ENCODE data around the gene CD6. TPM values are rescaled to one million over a fixed set of nuclear protein-coding genes. Genes with fewer than 3 reads are reported as not detected.

Gene CD6
- total and polyA plus RNA-seq, 7 donors, result under 0.01 to 14.1 (median 0.98) TPM; not detected in 1

GRCh38 chr11:61045271-61045670 lies 73.8 kb downstream of the CD6 start:
- no peak for DNase-seq
- no peak overlapping the region for H3K4me3 ChIP-seq
- peaks cover 0 to 14% (median 8%) of the 10 kb centered on the region in 4 donors for H3K4me1 ChIP-seq
- H3K9me3 ChIP-seq, result no peaks in the 10 kb centered on the region
- WGBS, 2 donors, result 85 to 86% methylated on average over 7 of the region's 7 CpGs
- intact Hi-C loops (cut with DNase I), result no loop called here
- H3K27ac ChIP-seq, result no peak overlapping the region
- no peak for TF ChIP-seq EP300 (IDR thresholded peaks at IDR 0.05)
- TF ChIP-seq POLR2A (IDR thresholded peaks at IDR 0.05), result no peak
- no peak for TF ChIP-seq POLR2AphosphoS5 (IDR thresholded peaks at IDR 0.05)
- TF ChIP-seq CTCF (IDR thresholded peaks at IDR 0.05), result no peak
- H3K27me3 ChIP-seq, result no peaks in the 10 kb centered on the region
- H3K36me3 ChIP-seq, result no peaks in the 10 kb centered on the region

- H3K9me3 ChIP-seq, result no peaks in the 10 kb centered on the region
- no peak for TF ChIP-seq POLR2A (IDR thresholded peaks at IDR 0.05)
- TF ChIP-seq CTCF (IDR thresholded peaks at IDR 0.05), result no peak
- TF ChIP-seq POLR2AphosphoS5 (IDR thresholded peaks at IDR 0.05), result no peak
- no peak for TF ChIP-seq EP300 (IDR thresholded peaks at IDR 0.05)
- H3K4me3 ChIP-seq, result no peak overlapping the region
- intact Hi-C loops (cut with DNase I), result no loop called here
- no peak overlapping the region for H3K27ac ChIP-seq
- WGBS, 2 donors, result 69 to 76% methylated on average over 2 of the region's 2 CpGs
- H3K4me1 ChIP-seq, result peaks cover 0 to 9% (median 5%) of the 10 kb centered on the region in 4 donors
- no peaks in the 10 kb centered on the region for H3K27me3 ChIP-seq
- no peaks in the 10 kb centered on the region for H3K36me3 ChIP-seq
- no peak for DNase-seq
Observed at GRCh38 chr11:61046833-61047232, 75.4 kb downstream of the CD6 start.

GRCh38 chr11:61048368-61049062 lies 77.0 kb downstream of the CD6 start:
- no peaks in the 10 kb centered on the region for H3K27me3 ChIP-seq
- WGBS, 2 donors, result 75% methylated on average over 12 of the region's 12 CpGs
- H3K27ac ChIP-seq, result no peak overlapping the region
- H3K4me1 ChIP-seq, result no peaks in the 10 kb centered on the region
- no peaks in the 10 kb centered on the region for H3K36me3 ChIP-seq
- no peak for TF ChIP-seq CTCF (IDR thresholded peaks at IDR 0.05)
- no peak for TF ChIP-seq POLR2A (IDR thresholded peaks at IDR 0.05)
- TF ChIP-seq EP300 (IDR thresholded peaks at IDR 0.05), result no peak
- no peak for TF ChIP-seq POLR2AphosphoS5 (IDR thresholded peaks at IDR 0.05)
- intact Hi-C loops (cut with DNase I), result no loop called here
- no peak overlapping the region for H3K4me3 ChIP-seq
- DNase-seq, result no peak
- H3K9me3 ChIP-seq, result no peaks in the 10 kb centered on the region

- intact Hi-C loops (cut with DNase I), result no loop called here
- no peak for TF ChIP-seq POLR2A (IDR thresholded peaks at IDR 0.05)
- no peak for TF ChIP-seq CTCF (IDR thresholded peaks at IDR 0.05)
- TF ChIP-seq POLR2AphosphoS5 (IDR thresholded peaks at IDR 0.05), result no peak
- TF ChIP-seq EP300 (IDR thresholded peaks at IDR 0.05), result no peak
- H3K4me1 ChIP-seq, result no peaks in the 10 kb centered on the region
Observed at GRCh38 chr11:61049063-61049377, 77.5 kb downstream of the CD6 start.

GRCh38 chr11:61049859-61050258 lies 78.4 kb downstream of the CD6 start:
- Histone ChIP-seq H3K4me3 (no peak overlapping the region), H3K27me3 (no peaks in the 10 kb centered on the region), H3K27ac (no peak overlapping the region), H3K4me1 (no peaks in the 10 kb centered on the region), H3K9me3 (no peaks in the 10 kb centered on the region), H3K36me3 (no peaks in the 10 kb centered on the region)
- TF ChIP-seq CTCF (IDR thresholded peaks at IDR 0.05) (no peak), EP300 (IDR thresholded peaks at IDR 0.05) (no peak), POLR2AphosphoS5 (IDR thresholded peaks at IDR 0.05) (no peak), POLR2A (IDR thresholded peaks at IDR 0.05) (no peak)
- no peak for DNase-seq
- 46 to 49% methylated on average over 2 of the region's 2 CpGs for WGBS, 2 donors
- intact Hi-C loops (cut with DNase I), result no loop called here

More at GRCh38 chr11:61049063-61049377, 77.5 kb downstream of the CD6 start:
- H3K27ac ChIP-seq, result no peak overlapping the region
- H3K27me3 ChIP-seq, result no peaks in the 10 kb centered on the region
- 63 to 66% methylated on average over 4 of the region's 4 CpGs for WGBS, 2 donors
- DNase-seq, result no peak
- H3K36me3 ChIP-seq, result no peaks in the 10 kb centered on the region
- H3K9me3 ChIP-seq, result no peaks in the 10 kb centered on the region
- no peak overlapping the region for H3K4me3 ChIP-seq
